C4-2B (cell line): ENCODE data around the gene CAMTA1.
A peak's percentile ranks its signal among the peaks of the same experiment; 100 is the strongest.

ENCODE experiments used
- H3K27ac ChIP-seq: fragments of 450-650 bp; 2 replicates; pipeline ENCODE4 v1.5.1; 2017
- ZFX ChIP-seq: fragments of 450-650 bp; IDR thresholded peaks from 2 replicates; pipeline ENCODE4 v1.6.1; 2017
- TF ChIP-seq, protein P1 (sequence below): fragments of 450-650 bp; conservative IDR thresholded peaks from 2 replicates; pipeline ENCODE4 v1.5.1; 2017; ENCODE audit warnings: mild to moderate bottlenecking

The CAMTA1 gene

DNA sequence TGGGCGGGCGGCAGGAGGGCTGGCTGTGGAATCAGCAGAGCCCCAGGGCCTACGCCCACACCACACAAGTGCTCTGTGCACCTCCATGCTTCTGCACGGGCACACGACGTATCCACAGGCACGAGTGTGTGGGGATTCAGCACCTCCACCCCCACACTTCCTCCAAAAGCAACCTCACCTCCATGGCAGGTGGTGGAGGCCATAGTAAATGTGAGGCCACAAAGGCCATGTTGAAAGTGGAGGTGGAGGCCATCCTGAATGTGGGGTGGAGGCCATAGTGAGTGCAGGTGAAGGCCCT is 860.4 kb downstream of the CAMTA1 start:
- no peak overlapping the region for H3K27ac ChIP-seq
- TF ChIP-seq, protein P1, sequence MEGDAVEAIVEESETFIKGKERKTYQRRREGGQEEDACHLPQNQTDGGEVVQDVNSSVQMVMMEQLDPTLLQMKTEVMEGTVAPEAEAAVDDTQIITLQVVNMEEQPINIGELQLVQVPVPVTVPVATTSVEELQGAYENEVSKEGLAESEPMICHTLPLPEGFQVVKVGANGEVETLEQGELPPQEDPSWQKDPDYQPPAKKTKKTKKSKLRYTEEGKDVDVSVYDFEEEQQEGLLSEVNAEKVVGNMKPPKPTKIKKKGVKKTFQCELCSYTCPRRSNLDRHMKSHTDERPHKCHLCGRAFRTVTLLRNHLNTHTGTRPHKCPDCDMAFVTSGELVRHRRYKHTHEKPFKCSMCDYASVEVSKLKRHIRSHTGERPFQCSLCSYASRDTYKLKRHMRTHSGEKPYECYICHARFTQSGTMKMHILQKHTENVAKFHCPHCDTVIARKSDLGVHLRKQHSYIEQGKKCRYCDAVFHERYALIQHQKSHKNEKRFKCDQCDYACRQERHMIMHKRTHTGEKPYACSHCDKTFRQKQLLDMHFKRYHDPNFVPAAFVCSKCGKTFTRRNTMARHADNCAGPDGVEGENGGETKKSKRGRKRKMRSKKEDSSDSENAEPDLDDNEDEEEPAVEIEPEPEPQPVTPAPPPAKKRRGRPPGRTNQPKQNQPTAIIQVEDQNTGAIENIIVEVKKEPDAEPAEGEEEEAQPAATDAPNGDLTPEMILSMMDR, result no peak
- TF ChIP-seq ZFX, result no peak

DNA sequence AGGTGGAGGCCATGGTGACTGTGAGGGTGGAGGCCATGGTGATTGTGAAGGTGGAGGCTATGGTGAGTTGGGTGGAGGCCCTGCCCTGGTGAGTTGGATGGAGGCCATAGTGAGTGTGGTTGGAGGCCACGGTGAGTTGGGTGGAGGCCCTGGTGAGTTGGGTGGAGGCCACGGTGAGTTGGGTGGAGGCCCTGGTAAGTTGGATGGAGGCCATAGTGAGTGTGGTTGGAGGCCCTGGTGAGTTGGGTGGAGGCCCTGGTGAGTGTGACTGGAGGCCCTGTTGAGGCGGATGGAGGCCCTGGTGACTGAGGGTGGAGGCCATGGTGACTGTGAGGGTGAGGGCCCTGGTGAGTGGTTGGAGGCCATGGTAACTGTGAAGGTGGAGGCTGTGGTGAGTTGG is 860.9 kb downstream of the CAMTA1 start:
- TF ChIP-seq, protein P1, result no peak
- no peak for TF ChIP-seq ZFX

DNA sequence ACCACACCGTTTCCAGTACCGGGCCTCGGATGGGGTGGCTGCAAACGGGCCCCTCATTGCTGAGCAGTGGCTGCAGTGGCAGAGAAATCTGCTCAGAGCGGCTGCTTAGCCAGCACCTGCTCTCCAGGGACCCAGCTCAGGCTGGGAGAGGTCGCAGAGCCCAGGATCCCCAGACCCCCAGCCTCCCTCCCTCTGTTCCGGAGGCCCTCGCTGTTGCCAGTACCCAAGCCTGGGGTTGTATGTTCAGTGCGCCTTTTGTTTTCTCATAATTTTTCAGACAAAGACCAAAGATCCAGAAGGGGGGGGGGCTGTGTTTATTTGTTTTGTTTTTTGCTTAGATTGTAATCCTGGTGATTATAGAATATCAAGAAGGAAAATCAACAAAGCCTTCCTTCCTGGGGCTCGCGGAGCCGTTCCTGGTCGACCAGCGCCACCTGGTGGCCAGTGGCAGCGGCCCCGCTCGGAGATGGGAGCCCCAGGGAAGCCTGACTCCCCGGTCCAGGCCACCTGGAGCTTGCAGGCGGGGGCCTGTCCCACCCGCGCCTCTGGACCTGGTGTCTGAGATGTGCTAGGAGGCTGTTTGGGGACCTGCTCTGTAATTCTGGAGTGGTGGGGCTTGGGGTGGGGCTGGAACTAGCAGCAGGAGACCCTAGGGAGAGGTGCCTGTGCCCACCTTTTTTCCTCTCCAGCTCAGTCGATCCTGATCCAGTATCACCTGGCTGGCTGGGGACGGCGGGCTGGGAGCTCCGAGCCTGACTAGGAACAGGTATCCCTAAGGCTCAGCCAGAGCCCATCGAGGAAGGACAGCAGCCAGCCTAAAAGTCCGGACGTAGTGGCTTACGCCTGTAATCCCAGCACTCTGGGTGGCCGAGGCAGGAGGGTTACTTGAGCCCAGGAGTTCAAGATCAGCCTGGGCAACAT is 862.0 kb downstream of the CAMTA1 start:
- no peak for TF ChIP-seq ZFX
- TF ChIP-seq, protein P1, result peak; percentile 98
- no peak overlapping the region for H3K27ac ChIP-seq

More for the DNA sequence above, 860.9 kb downstream of the CAMTA1 start:
- no peak overlapping the region for H3K27ac ChIP-seq

DNA sequence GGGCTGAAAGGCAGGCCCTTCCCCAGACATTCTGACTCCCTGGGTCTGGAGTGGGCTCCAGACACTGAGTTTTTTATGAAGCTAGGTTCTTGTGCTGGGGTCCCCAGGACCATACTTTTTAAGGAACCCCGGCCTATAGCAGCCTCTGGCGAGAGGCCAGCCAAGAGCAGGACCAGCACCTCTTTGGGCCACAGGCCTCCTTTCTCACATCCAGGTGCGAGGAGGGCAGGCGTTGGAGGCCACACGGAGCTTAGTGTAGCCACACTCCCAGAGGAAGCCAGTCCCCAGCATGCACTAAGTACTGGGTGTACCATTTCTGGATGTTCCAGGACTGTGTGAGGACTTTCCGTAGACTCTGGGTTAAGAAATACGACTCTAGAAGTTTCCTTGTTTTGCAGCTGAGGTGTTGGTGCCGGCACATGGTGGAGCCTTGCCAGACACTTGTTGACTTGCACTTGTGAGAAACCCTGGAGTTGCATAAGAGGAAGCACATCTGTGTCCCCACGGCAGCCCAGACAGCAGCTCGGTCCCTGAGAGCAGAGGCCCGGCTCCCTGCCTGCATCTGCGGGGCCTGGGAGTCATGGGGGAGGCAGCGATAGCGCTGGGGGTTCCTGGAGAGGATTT is 863.6 kb downstream of the CAMTA1 start:
- H3K27ac ChIP-seq, result no peak overlapping the region
- TF ChIP-seq, protein P1, result no peak
- no peak for TF ChIP-seq ZFX

DNA sequence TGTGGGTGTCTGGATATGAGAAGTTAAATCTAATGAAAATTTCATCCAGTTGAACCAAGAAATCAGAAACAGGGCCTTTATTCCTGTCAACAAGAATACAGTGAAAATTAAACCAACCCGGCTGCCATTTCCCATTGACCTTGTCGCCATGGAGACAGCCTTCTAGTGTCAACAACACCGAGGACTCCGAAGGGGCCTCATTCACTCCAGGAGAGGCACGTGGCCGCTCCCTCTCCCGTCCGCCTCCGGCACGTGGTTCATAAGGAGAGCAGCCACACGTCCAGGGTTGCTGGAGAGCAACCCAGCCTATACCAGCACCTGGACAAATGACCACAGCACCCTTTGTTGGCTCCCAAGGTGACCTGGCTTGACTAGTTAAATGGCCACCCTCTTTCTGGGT is 865.5 kb downstream of the CAMTA1 start:
- TF ChIP-seq, protein P1, result no peak
- TF ChIP-seq ZFX, result no peak
- no peak overlapping the region for H3K27ac ChIP-seq

DNA sequence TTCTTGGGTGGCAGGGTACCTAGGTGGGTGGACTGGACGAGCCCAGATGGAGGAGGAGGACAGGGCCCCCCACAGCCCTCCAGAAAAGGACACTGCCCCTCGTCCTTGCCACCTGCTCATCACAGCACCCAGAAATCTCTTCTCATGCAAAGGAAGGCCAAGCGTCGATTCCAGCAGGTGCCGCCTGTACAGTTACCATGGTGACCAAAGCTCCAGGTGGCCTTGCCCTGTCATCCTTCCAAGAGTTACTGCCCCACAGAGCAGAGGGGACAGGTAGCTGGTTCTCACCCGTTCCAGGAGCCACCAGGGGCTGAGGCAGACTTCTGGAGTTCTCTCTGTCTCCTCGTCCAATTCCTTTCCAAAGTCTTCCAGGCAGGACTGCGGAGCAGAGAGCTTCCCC is 865.9 kb downstream of the CAMTA1 start:
- H3K27ac ChIP-seq, result no peak overlapping the region
- TF ChIP-seq, protein P1, result no peak
- no peak for TF ChIP-seq ZFX

DNA sequence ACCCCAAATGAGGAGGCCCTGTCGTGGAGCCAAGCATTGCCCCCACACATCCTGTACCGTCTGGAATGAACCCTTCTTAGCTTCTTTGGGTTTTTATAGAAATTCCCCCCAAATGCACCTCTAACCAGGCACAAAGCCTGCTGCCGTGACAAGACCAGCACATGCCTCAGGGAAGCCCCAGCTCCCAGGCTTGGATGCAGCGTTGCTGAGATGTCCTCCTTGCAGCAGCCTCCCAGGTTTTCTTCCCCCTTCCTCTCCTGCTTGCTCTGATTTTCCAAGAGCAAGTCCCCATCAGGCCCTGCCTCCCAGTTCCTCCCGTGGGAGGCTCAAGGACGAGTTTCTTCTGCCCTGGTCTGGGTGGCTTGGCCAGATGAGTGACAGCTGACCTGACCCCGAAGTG is 866.8 kb downstream of the CAMTA1 start:
- TF ChIP-seq ZFX, result no peak
- TF ChIP-seq, protein P1, result no peak
- no peak overlapping the region for H3K27ac ChIP-seq
